ENCODE data around the gene SMC6. TPM values are rescaled to one million over a fixed set of nuclear protein-coding genes. Genes with fewer than 3 reads are reported as not detected.

Gene SMC6
- total and polyA plus RNA-seq, 10 of the 15 experiments (the other 5 are each of a cell fraction or from before 2014, with no cell fraction given), result 12.8 to 63.8 (median 38.8) TPM

DNA sequence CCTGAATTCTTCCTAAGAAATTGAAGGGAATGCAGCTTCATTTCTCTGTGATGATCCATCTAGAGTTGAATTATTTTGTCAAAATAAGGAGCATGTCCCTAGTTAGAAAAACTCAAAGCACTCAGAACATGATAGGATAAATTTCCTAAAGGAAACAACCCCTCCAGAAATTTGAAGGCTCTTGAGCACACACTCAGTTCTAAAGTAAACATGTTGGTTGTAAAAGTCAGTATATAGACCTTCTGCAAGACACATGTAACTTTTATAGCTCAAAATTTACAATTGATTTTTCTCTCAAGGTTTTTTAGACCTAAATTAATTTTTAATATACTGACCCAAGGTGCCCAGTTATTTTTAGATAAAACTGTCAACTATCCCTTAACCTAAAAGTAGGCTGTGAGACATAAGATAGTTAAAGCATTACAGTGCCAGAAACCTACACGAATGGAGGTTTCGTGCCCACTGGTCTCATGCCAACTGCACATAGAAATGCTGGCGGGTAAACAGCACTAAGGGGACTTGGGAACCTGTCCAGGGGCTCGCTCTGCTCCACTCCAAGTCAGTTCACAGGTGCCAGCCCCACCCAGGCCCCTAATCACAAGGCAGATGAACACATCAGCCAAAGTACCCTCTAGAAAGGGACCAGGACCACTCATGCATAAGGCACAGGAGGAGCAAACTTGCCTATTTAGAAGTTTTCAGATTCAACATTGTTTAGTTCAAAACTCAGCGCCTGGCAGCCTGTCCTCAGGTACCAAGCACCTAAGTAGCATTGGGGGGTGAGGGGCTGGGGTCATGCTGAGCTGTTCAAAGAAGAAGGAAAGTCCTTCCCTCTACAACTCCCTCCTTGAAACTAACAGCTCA is 106.5 kb downstream of the SMC6 start:
- no peaks in the 10 kb centered on the region for H3K9me3 ChIP-seq (replicated peaks; ENCODE audit: control insufficient read depth, insufficient read depth, low read length)
- no peak overlapping the region for H3K27ac ChIP-seq (ENCODE audit: control insufficient read depth, insufficient read depth)
- H3K4me1 ChIP-seq (ENCODE audit: control insufficient read depth, insufficient read depth, low read length), result peaks cover 3% of the 10 kb centered on the region
- BruUV-seq (replicated peaks), result no TSS peak
- H3K27me3 ChIP-seq (replicated peaks in 1 of 2; ENCODE audit: control insufficient read depth in 2 of 2, insufficient read depth in 2 of 2, low read length in 1 of 2), result no peaks in the 10 kb centered on the region
- intact Hi-C loops (cut with micrococcal nuclease; ENCODE audit: unreplicated experiment), result loop anchor here (1.0 to 2.0 kb wide), 3 partner anchors 11 to 128 kb away; partner anchors contain the start of gene RAD51AP2
- no peak overlapping the region for H3K9ac ChIP-seq (ENCODE audit: control insufficient read depth, insufficient read depth, low read length)
- H3K4me3 ChIP-seq, result no peak overlapping the region
- 68% methylated on average over 5 of the region's 5 CpGs for WGBS (ENCODE audit: insufficient coverage, insufficient replicate concordance, low lambda C conversion rate, missing lambda C conversion rate)
- RAD21 ChIA-PET (ENCODE audit: unreplicated experiment), result interaction anchor here (1.0 to 7.1 kb wide), 8 partner anchors 9 to 470 kb away, joined by 3 to 138 read pairs (median 7); partner anchors contain the start of gene RAD51AP2
- SMC1A ChIA-PET (ENCODE audit: uncharacterized antibody, unreplicated experiment), result interaction anchor here (1.1 to 6.7 kb wide), 9 partner anchors 9 to 534 kb away, joined by 3 to 165 read pairs (median 6); no protein-coding TSS in a partner anchor
- no peak overlapping the region for H2AFZ ChIP-seq (ENCODE audit: control insufficient read depth, low read depth, low read length)
- TF ChIP-seq, protein P1, sequence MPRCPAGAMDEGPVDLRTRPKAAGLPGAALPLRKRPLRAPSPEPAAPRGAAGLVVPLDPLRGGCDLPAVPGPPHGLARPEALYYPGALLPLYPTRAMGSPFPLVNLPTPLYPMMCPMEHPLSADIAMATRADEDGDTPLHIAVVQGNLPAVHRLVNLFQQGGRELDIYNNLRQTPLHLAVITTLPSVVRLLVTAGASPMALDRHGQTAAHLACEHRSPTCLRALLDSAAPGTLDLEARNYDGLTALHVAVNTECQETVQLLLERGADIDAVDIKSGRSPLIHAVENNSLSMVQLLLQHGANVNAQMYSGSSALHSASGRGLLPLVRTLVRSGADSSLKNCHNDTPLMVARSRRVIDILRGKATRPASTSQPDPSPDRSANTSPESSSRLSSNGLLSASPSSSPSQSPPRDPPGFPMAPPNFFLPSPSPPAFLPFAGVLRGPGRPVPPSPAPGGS (IDR thresholded peaks at IDR 0.05; ENCODE audit: borderline replicate concordance, insufficient read depth, low read depth, low read length, poor library complexity, severe bottlenecking), result no peak
- TF ChIP-seq TCF7 (IDR thresholded peaks at IDR 0.05; ENCODE audit: borderline replicate concordance) (no peak), SUPT20H (IDR thresholded peaks at IDR 0.05; ENCODE audit: borderline replicate concordance, control insufficient read depth, low read depth, low read length) (no peak), NFYA (IDR thresholded peaks at IDR 0.05; ENCODE audit: borderline replicate concordance, low read depth, low read length) (no peak), IRF4 (IDR thresholded peaks at IDR 0.05; ENCODE audit: low read depth, low read length) (no peak), SMAD5 (IDR thresholded peaks at IDR 0.05; ENCODE audit: low read depth) (no peak), ZNF274 (IDR thresholded peaks at IDR 0.05; ENCODE audit: insufficient read depth, insufficient read length) (no peak), CHD1 (IDR thresholded peaks at IDR 0.05; ENCODE audit: low read depth, low read length) (no peak), RBBP5 (conservative IDR thresholded peaks at IDR 0.05) (no peak)
- TF ChIP-seq, protein P2, sequence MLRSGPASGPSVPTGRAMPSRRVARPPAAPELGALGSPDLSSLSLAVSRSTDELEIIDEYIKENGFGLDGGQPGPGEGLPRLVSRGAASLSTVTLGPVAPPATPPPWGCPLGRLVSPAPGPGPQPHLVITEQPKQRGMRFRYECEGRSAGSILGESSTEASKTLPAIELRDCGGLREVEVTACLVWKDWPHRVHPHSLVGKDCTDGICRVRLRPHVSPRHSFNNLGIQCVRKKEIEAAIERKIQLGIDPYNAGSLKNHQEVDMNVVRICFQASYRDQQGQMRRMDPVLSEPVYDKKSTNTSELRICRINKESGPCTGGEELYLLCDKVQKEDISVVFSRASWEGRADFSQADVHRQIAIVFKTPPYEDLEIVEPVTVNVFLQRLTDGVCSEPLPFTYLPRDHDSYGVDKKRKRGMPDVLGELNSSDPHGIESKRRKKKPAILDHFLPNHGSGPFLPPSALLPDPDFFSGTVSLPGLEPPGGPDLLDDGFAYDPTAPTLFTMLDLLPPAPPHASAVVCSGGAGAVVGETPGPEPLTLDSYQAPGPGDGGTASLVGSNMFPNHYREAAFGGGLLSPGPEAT (IDR thresholded peaks at IDR 0.05; ENCODE audit: low read depth), result no peak
- TF ChIP-seq, protein P3, sequence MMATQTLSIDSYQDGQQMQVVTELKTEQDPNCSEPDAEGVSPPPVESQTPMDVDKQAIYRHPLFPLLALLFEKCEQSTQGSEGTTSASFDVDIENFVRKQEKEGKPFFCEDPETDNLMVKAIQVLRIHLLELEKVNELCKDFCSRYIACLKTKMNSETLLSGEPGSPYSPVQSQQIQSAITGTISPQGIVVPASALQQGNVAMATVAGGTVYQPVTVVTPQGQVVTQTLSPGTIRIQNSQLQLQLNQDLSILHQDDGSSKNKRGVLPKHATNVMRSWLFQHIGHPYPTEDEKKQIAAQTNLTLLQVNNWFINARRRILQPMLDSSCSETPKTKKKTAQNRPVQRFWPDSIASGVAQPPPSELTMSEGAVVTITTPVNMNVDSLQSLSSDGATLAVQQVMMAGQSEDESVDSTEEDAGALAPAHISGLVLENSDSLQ (IDR thresholded peaks at IDR 0.05), result no peak
- TF ChIP-seq, protein P4, sequence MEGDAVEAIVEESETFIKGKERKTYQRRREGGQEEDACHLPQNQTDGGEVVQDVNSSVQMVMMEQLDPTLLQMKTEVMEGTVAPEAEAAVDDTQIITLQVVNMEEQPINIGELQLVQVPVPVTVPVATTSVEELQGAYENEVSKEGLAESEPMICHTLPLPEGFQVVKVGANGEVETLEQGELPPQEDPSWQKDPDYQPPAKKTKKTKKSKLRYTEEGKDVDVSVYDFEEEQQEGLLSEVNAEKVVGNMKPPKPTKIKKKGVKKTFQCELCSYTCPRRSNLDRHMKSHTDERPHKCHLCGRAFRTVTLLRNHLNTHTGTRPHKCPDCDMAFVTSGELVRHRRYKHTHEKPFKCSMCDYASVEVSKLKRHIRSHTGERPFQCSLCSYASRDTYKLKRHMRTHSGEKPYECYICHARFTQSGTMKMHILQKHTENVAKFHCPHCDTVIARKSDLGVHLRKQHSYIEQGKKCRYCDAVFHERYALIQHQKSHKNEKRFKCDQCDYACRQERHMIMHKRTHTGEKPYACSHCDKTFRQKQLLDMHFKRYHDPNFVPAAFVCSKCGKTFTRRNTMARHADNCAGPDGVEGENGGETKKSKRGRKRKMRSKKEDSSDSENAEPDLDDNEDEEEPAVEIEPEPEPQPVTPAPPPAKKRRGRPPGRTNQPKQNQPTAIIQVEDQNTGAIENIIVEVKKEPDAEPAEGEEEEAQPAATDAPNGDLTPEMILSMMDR (IDR thresholded peaks at IDR 0.05 in 2 of 3, conservative IDR thresholded peaks at IDR 0.05 in 1 of 3; ENCODE audit: control insufficient read depth in 2 of 3, extremely low read depth in 1 of 3, insufficient read depth in 1 of 3, low read depth in 3 of 3, low read length in 3 of 3), result no peak
- ATAC-seq (no peak), DNase-seq (ENCODE audit: low read depth, low spot score) (no peak), FAIRE-seq (no peak)
- H3K4me2 ChIP-seq (ENCODE audit: control insufficient read depth, insufficient read depth), result no peak overlapping the region; the same call in 1 of the 2 replicates
- H3K79me2 ChIP-seq (ENCODE audit: control insufficient read depth, insufficient read depth, low read length), result no peaks in the 10 kb centered on the region
- no peaks in the 10 kb centered on the region for H3K36me3 ChIP-seq (ENCODE audit: control insufficient read depth in 2 of 2, insufficient read depth in 2 of 2, low read length in 1 of 2)
- POLR2A ChIA-PET, result no interaction called here
- CTCF ChIA-PET, result interaction anchor here (0.7 to 24.9 kb wide), 16 partner anchors 11 to 503 kb away, joined by 3 to 604 read pairs (median 6); no protein-coding TSS in a partner anchor
- no peaks in the 10 kb centered on the region for H4K20me1 ChIP-seq (ENCODE audit: control insufficient read depth, insufficient read depth)
- in situ Hi-C loops (cut with MboI), result no loop called here
